ENCODE results near the gene PERM1. TPM values are rescaled to one million over a fixed set of nuclear protein-coding genes. Genes with fewer than 3 reads are reported as not detected.

Gene PERM1
- total and polyA plus RNA-seq, 2 of the 8 experiments (the other 6 are each of a cell fraction or from before 2014, with no cell fraction given) = not detected

GRCh38 chr1:941588-942383 lies 40.1 kb downstream of the PERM1 start:
- Histone ChIP-seq H3K23ac (ENCODE audit: insufficient read length) (no peak overlapping the region), H4K20me1 (replicated peaks in 1 of 2; ENCODE audit: control insufficient read depth in 1 of 2, insufficient read depth in 2 of 2, low read length in 2 of 2) (peaks cover 15 to 36% of the 10 kb centered on the region in 2 experiments), H3K18ac (ENCODE audit: extremely low read depth, low read length) (no peak overlapping the region), H2BK12ac (ENCODE audit: low read depth, low read length) (no peak overlapping the region), H3K27me3 (replicated peaks in 1 of 4; ENCODE audit: control insufficient read depth in 3 of 4, extremely low read depth in 1 of 4, insufficient read depth in 3 of 4, low read length in 3 of 4) (peaks cover 62 to 66% (median 64%) of the 10 kb centered on the region in 4 experiments), H3K23me2 (ENCODE audit: low read depth, low read length) (peaks cover 7% of the 10 kb centered on the region; the same call in 1 of the 2 replicates), H4K91ac (replicated peaks; ENCODE audit: insufficient read length, low read length) (no peak overlapping the region), H3K14ac (ENCODE audit: insufficient read length) (no peak overlapping the region), H3K27ac (ENCODE audit: low read depth, low read length) (no peak overlapping the region), H2AFZ (ENCODE audit: low read length) (no peak overlapping the region), H3K9me3 (ENCODE audit: insufficient read depth in 2 of 2, low read depth in 1 of 2, low read length in 1 of 2) (no peaks in the 10 kb centered on the region), H3K56ac (replicated peaks; ENCODE audit: insufficient read length, low read depth, low read length) (no peak overlapping the region), H3K79me2 (ENCODE audit: control insufficient read depth in 1 of 2, insufficient read depth in 2 of 2, low read length in 2 of 2) (no peaks in the 10 kb centered on the region), H2BK5ac (ENCODE audit: low read depth, low read length) (no peak overlapping the region), H3K4me1 (replicated peaks in 1 of 4; ENCODE audit: control insufficient read depth in 3 of 4, insufficient read depth in 4 of 4, low read length in 3 of 4) (peaks cover 3 to 38% (median 23%) of the 10 kb centered on the region in 4 experiments), H3K36me3 (ENCODE audit: control insufficient read depth in 2 of 4, insufficient read depth in 4 of 4, low read length in 3 of 4) (peaks cover 0 to 16% (median 5%) of the 10 kb centered on the region in 4 experiments; a peak in 4 of 8 replicates), H4K5ac (ENCODE audit: insufficient read length, low read depth, low read length) (no peak overlapping the region), H3K79me1 (ENCODE audit: low read depth, low read length) (no peaks in the 10 kb centered on the region), H3K4me3 (ENCODE audit: extremely low read depth in 1 of 4, insufficient read depth in 2 of 4, low read depth in 3 of 4, low read length in 4 of 4) (peak overlapping the region; percentile 12 to 59 (median 16)), H2BK15ac (ENCODE audit: low read length) (no peak overlapping the region), H4K8ac (ENCODE audit: extremely low read depth, insufficient read depth, low read length) (no peak overlapping the region; the same call in none of the 2 replicates), H3K4me2 (ENCODE audit: insufficient read depth in 1 of 2, low read depth in 2 of 2, low read length in 2 of 2) (peak overlapping the region; percentile 71 to 83), H2AK5ac (ENCODE audit: low read depth, low read length) (no peak overlapping the region), H3K9ac (replicated peaks in 1 of 4; ENCODE audit: extremely low read depth in 1 of 4, low read depth in 3 of 4, low read length in 3 of 4) (no peak overlapping the region), H2BK20ac (ENCODE audit: low read length) (no peak overlapping the region), H2BK120ac (replicated peaks; ENCODE audit: low read depth, low read length) (no peak overlapping the region), H3K4ac (replicated peaks; ENCODE audit: insufficient read length, low read depth, low read length) (no peak overlapping the region)
- ChIA-PET POLR2A (ENCODE audit: partially characterized antibody) (interaction anchor here (0.8 to 9.5 kb wide), 17 partner anchors 8 to 140 kb away, joined by 3 to 65 read pairs (median 4); partner anchors contain the start of genes NOC2L, PLEKHN1 and SAMD11), CTCF (ENCODE audit: partially characterized antibody) (interaction anchor here (0.7 to 5.3 kb wide), 12 partner anchors 10 to 217 kb away, joined by 3 to 45 read pairs (median 4); partner anchors contain the start of gene NOC2L)
- WGBS, 2 experiments (ENCODE audit: extremely low coverage in 1 of 2, insufficient coverage in 1 of 2, insufficient read length in 1 of 2, insufficient replicate concordance in 2 of 2, low coverage in 1 of 2, low lambda C conversion rate in 2 of 2, missing lambda C conversion rate in 1 of 2) = 6% methylated on average over 21 of the region's 98 CpGs; no CpG with 5 or more reads in 1 of the 2 experiments
- peak in 1 of 2 experiments; percentile 79 for DNase-seq (ENCODE audit: low read depth in 1 of 2, low spot score in 2 of 2)
- FAIRE-seq = no peak
- 0 out of 2 replicates have a peak, but pooled peaks have one; percentile 8 for TF ChIP-seq MAX (IDR thresholded peaks at IDR 0.05)
